HG03175 (cell line): ENCODE results near the gene CDKN2D.
A peak's percentile ranks its signal among the peaks of the same experiment; 100 is the strongest.

Experiments used
- ATAC-seq: cut with Tn5 transposase; IDR thresholded peaks from one replicate; pipeline ENCODE4 v1.9.1; 2021; ENCODE audit warnings: mild to moderate bottlenecking, moderate library complexity; ENCODE audit not compliant: unreplicated experiment

CDKN2D gene

DNA sequence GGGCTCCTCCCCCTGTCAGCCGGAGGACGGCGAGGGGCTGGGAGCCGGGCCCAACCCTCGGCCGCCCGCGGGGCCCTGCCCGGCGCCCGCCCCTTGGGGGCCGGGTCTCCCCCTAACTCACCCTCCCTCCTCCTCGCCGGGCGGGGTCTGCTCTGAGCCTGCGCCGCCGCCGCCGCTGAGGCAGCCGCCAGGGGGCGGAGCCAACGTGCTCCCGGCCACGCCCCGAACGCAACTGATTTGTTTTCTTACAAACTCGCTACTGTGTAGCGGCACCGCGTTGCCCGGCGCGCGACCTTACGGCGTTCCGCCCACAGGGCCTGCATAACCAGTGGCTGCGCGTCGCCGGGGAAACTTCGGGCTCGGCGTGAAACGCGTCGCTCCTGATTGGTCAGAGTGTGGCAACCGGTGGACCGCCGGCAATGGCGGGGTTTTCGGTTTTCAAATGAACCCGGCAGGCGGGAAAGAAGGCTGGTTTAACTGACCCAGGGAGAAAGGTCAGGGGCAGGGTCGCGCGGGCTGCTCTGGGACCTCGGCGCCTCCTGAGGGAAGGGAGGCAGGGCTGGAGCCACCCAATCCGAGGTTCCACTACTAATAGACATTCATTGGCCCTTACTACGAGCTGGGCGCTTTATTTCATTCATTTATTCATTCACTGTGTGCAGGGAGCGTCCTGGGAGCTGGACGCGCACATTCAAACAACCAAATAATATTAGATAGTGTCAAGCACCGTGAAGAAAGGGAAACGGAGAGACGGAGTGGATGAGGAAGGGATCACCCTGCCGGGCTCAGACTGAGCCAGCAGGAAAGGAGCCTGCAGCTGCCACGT is at the start of gene CDKN2D:
TSS of gene CDKN2D (minus strand) at position 154 of the 826 bp plus-strand sequence. CDS start 326 bp downstream, outside the sequence.
- ATAC-seq = peak; percentile 63

DNA sequence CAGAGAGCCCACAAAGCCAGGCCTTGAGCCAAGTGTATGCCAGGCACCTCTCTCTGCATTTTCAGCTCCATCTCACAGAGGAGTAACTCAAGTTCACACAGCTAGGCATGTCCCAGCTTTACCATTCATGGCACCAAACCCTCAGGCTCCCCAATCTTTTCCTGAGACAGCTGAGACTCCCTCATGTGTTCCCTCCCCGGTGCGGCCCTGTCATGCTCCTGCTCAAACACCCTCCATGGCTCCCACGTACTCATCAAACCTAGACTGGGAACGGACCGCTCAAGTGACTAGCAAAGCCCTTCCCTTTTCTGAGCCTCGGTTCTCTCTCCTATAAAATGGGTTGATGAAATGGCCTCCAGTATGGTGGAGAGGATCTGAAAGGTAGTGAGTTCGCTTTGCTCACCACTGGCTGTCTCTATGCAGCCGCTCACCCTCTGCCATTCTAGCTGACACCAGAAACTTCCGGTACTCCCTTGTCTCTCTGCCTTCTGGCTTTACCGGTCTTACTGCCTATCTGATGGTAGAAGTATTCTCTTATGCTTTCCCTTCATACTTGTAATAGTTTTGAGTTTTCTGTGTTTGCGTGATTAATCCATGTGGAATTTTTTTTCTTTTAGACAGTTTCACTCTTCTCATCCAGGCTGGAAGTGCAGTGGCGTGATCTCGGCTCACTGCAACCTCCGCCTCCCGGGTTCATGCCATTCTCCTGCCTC is 48.8 kb upstream of the CDKN2D start:
- ATAC-seq = no peak

DNA sequence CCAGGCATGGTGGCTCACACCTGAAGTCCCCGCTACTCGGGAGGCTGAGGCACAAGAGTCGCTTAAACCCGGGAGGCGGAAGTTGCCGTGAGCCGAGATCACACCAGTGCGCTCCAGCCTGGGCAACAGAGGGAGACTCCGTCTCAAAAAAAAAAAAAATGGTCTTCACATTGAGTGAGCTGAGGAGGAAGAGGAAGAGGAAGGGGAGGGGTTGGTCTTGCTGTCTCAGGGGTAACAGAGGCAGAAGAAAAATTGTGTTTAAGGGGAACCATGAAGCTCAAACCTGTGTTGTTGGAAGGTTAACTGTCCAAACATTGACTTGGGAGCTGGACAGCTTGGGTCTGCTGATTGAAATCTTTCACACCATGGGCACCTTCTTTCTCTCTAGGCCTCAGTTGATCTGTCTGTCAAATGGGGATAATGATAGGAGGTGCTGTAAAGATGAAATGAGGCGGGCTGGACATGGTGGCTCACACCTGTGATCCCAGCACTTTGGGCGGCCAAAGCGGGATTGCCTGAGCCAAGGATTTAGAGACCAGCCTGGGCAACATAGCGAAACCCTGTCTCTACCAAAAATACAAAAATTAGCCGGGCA is 46.7 kb upstream of the CDKN2D start:
- ATAC-seq = no peak

DNA sequence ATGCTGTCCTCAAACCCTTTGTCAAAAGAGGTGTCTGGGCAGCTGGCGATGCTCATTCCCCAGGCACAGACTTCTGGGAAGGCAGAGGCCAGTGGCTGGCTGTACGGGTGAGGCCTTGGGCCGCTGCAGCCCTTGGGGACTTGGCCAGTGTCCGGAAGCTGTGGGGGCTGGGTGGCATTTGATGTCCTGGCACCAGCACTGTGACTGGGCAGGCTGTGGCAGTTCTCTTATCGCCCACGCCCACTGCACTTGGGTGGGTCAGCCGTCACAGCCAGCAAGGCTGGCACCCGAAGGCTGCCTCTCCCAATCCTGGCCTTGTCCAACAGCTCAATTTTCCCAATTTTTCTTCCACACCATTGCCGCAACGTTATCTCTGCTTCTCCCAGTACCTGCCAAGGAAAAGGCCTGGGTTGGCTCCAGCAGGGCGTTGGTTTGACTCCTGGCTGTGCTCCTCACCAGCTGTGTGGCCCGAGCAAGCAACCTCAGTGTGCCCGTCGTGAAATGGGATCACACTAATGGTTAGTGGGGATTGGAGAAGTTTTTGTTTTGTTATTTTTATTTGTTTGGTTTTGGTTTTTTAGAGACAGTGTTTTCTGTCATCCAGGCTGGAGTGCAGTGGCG is 43.8 kb upstream of the CDKN2D start:
- no peak for ATAC-seq

DNA sequence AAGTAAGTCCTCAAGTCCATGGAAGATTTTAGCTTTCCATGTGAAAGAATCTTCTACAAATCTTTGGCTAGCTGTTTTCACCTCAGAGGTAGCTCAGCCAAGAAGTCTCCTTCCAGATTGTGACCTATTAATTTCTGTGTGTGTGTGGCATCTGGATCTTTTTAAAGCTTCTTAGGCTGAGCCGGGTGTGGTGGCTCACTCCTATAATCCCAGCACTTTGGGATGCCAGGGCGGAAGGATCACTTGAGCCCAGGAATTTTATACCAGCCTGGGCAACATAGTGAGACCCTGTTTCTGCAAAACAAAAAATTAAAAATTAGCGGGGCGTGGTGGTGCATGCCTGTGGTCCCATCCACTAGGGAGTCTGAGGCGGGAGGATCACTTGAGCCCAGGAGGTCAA is 43.1 kb upstream of the CDKN2D start:
- ATAC-seq = no peak

DNA sequence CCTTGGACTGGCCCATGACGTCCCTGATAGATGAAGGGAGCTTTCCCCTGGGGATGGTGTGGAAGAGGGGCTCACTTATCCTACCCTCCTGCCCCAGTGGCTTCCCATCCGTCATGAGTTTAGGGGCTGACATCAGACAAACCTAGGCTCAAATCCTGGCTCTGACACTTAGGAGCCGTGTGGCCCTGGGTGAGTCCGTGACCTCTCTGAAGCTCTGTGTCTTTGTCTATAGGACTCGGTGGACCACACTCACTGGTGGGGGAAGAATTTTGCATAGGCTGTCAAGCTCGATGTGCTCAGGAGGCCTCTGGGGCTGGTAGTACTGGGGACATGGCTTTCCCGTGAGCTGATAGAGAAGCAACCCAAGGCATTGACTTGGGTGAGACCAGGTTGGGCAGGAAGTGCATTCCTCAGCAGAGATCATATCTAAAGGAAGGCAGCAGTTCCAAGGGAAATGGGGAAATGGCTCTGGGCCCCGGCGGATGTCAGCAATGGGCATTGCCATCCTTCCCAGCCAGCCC is 35.7 kb upstream of the CDKN2D start:
- peak; percentile 17 for ATAC-seq

DNA sequence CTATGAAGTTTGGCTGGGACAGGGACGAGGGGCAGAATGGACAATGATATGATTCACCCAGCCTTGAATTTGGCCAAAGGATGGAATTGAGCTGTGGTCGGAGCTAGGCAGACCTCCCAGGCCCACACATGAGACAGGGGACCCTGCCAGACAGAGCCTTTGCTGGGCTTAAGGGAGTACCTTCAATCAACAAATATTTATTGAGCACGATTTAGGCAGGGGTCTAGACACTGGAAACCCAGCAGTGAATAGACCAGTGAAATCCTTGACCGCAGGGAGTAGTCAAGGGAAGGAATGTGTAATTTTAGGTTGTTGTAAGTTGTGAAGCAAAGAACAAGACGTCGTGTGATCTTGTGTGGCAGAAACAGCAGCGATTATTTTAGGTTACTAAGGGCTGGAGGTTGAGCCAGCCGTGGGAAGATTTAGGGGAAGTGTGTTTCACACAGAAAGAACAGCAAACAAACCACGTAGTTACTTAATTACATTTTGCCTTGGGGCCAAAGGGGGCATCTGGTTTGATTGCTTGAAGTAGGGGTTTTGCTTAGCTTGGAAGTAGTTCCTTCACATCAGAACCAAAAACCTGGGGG is 35.2 kb upstream of the CDKN2D start:
- peak; percentile 34 for ATAC-seq

DNA sequence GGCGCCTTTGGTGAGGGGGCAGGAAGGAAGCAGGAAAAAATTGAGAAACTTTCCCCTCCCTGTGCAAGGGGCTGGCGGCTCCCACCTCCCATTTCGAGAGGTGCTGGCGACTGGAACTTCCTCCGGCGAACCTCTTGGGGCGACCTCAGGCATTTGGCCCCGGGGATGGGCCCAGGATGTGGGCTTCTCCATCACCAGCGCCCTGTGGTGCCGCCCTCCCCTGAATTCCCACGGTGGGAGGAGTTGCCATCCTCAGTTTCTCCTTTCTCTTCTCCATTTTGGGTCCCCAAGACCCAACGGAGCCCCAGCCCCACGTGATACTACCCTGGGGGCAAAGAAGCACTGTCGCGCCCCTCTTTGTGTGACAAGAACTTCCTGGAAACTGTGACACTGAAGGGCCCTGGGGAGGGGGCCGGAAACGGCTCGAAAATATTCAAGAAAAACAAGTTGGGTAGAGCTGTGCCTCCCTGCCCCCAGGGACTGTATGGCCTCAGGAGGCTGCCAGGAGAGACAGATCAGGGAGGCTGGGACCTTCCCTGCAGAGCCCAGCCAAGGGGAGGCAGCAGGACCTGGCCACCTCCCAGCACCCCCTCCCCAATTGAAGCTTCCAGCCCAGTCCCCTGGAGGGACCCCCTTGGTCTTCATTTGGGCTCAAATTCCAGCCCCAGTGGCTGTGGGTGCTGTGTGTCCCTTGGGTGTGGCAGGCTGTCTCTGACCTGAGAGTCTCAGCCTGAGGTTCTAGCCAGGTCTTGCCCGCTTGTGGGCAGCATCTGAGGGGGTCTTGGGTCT is 34.5 kb upstream of the CDKN2D start:
- ATAC-seq = peak; percentile 39

DNA sequence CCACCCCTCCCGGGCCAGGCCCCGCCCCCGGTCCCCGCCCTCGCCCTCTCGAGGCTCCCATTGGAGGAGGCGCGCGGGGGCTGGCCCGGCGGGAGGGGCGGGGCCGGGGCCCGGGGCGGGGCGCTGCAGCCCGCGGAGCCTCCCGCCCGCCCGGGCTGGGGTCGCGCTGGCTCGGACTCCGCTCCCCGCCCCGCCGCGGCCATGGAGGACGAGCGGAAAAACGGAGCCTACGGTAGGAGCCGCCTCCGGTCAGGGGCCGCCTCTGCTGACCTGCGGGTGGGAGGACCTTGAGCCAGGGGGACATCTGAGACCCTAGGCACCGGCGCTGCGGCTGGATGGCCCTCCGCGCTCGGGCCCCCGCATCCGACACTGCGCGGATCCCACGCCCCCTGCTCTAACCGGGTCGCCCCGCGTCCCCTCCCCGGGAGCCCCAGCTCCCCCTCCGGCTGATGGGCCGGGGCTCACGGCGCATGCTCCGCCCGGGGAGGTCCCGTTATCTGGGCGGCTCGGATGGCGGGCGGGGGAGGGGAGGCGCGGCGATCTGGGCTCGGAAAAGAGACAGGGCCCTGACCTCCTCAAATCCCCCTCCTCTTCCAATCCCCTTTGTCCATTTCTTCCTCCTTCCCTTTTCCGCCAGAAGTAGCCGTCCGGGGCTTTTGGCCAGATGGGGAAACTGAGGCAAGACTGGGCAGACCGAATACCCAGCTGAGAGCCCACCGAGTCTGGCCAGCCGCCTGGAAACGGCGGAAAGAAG is 33.7 kb upstream of the CDKN2D start:
- peak; percentile 52 for ATAC-seq

DNA sequence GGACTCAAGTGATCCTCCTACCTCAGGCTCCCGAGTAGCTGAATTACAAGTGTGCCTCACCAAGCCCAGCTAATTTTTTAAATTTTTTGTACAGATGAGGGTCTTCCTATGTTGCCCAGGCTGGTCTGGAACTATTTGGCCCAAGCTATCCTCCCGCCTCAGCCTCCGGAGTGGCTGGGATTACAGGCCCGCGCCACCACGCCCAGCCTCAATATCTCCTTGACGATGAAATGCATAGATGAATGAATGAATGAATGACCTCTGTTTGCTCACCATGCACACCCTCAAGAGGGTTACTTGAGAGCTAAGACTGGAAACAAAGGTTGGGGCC is 33.2 kb upstream of the CDKN2D start:
- ATAC-seq = no peak

DNA sequence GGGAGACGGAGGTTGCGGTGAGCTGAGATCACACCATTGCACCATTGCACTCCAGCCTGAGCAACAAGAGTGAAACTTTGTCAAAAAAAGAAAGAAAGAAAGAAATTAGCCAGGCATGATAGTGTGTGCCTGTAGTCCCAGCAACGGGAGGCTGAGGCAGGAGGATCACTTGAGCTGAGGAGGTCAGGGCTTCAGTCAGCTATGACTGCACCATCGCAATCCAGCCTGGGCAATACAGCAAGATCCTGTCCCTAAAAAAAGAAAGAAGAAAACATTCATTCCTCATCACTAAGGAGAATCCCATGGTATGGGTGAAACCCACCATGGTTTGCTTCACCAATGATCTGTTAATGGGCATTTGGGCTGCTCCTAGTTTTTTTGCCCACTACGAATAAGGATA is 31.4 kb upstream of the CDKN2D start:
- ATAC-seq = no peak

DNA sequence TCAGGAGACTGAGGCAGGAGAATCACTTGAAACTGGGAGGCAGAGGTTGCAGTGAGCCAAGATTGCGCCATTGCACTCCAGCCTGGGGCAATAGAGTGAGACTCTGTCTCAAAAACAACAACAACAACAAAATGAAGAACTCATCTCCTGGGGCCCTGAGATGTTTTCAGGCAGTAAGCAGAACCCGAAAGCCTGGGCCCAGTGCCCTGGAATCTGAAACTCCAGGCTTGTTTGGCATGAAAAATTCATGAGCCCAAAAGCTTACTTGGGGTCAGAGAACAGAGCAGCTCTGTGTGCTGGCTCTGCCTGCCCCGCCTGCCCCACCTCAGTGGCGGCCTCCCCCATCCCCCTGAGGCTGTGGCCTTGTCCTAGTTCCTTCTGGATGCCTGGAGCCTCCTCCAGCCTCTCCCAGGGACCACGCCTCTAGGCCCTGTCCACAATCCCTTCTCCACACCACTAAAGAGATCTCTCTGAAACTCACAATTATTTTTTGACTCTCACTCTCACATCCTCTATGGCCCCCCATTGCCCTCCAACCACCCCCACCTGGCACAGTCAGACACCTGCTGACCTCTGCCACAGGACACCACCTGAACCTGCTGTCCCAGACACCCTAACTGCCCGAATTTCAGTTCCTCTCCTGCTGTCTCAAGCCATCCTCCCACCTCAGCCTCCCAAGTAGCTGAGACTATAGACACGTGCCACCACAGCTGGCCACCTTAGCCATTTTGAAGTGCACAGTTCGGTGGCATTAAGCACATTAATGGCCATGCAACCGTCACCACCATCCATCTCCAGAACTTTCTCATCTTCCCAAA is 25.2 kb upstream of the CDKN2D start:
- peak; percentile 61 for ATAC-seq

DNA sequence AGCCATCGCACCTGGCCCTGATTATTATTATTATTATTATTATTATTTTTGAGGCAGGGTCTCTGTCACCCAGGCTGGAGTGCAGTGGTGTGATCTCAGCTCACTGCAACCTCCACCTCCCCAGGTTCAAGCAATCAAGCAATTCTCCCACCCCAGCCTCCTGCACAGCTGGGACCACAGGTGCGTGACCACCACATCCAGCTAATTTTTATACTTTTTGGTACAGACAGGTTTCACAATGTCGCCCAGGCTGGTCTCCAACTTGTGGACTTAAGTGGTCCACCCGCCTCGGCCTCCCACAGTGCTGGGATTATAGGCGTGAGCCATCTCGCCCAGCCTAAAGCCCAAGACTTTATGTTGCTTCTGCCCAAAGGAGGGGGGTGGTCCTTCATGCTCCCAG is 24.4 kb upstream of the CDKN2D start:
- ATAC-seq = no peak

DNA sequence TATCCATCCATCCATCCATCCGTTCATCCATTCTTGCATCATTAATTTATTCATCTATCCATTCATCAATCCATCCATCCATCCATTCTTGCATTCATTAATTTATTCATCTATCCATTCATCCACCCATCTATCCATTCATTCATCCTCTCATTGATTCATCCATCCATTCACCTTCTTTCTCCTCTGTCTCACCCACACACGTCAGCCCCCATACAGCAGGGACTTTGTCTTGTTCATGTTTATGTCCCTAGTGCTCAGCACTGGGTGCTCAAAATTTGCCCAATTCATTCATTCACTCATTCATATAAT is 19.0 kb upstream of the CDKN2D start:
- ATAC-seq = no peak

DNA sequence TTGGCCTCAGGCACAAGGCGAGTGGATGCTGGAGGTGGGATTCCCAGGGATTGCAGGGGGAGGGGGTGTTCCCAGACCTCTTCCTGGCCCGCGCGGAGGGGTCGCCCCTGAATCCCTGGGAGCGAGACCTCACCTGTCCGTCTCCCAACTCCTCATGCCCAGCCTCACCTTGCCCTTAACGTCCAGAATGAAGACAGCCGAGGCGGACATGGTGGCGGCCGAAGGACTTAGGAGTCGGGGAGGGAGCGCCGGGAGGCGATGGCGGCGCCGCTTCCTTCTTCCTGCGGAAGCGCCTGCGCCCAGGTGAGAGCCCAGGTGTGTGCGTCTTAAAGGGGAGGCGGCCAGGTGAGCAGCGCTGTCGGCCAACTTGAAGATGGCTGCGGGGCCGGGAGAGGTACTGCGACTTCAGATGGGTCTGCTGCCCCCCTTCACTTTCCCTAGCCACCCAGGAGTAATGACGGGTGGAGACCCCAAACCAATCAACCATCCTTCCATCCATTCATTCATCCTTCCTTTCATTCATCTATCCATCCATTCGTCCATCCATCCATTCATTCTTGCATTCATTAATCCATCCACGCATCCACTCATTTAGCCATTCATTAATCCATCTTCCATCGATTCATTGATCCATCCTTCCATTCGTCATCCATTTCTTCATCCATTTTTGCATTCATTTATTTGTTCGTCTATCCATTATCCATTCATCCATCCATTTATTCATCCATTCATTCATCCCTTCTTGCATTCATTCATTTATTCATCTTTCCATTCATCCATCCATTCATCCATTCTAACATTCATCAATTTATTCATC is 18.5 kb upstream of the CDKN2D start, which contains the start of gene AP1M2:
TSS of gene AP1M2 (minus strand) at position 291 of the 817 bp plus-strand sequence. CDS start at position 210, 81 bp downstream.
- no peak for ATAC-seq

DNA sequence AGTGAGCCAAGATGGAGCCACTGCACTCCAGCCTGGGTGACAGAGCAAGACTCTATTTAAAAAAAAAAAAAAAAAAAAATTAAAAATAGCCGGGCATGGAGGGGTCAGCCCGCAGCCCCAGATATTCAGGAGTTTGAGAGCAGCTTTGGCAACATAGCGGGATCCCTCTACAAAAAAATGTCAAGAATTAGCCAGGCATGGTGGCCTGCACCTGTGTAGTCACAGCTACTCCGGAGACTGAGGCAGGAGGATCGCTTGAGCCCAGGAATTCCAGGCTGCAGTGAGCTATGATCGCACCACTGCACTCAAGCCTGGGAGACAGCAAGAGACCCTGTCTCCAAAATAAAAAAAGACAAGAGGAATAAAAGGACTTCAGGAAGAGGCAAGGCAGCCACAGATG is 17.6 kb upstream of the CDKN2D start:
- ATAC-seq = no peak

DNA sequence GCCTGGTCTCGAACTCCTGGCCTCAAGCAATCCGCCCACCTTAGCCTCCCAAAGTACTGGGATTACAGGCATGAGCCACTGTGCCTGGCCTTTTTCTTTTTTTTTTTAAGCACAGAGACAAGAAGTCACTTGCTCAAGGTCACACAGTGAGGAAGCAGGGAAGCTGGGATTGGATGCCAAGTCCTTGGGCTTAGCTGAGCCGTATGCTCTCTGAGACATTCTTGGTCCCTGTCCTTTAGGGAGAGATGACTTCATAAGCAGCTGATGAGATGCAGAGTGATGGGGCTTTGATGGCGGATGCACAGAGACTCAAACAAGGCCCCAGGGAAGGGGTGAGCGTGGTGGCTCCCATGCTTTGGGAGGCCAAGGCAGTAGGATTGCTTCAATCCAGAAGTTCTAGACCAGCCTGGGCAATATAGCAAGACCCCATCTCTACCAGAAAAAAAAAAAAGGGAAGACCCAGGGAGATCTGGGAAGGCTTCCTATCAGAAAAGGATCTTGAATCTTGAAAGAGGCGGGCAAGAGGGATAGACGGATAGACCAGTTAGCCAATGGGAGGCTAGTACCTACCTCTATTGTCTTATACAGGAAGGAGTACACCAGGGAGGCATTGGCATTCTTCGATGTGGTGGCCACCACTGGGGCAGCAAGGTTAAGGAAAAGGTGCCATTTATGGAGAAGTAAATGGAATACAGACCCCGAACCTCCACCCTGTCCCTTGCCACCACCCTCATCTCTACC is 14.4 kb upstream of the CDKN2D start:
- ATAC-seq = no peak
